ENCODE data around the gene MAP3K9.

MAP3K9 gene

DNA sequence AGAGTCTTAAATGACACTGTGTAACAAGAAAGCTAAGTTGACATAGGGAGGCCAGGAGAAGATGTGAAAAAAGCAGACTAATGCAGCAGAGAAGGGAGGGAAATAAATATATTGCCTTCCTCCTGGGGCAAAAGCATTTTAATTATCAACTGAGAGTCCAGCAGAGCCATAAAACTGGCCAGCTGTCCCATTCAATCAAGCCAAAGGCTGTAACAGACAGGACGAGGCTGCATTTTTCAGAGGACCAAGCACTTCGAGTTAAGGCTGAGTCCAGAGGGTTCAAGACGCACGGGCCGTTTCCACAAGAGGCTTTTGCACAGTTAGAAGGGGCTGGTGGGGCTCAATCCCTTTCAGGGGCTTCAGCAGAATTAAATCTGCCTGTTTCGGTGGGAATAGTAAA lies 20.4 kb downstream of the MAP3K9 start:
- no peak for DNase-seq (ENCODE audit: extremely low read depth in 1 of 2, low read depth in 1 of 2)

DNA sequence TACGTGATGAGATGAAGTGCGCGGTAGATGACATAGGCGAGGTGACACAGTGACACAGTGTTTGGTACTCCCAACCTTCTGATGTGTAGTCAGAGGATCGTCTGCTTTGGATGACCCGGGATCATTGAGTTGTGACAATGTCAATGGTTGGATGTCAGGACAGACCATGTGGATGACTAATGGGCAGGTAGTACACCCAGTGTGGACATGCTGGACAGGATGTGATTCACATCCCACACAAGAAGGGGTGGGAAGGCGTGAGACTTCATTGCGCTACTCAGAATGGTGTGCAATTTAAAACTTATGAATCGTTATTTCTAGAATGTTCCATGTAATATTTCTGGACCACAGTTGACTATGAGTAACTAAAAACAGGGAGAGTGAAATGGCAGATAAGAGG lies 23.8 kb downstream of the MAP3K9 start:
- no peak for DNase-seq (ENCODE audit: extremely low read depth in 1 of 2, low read depth in 1 of 2)

DNA sequence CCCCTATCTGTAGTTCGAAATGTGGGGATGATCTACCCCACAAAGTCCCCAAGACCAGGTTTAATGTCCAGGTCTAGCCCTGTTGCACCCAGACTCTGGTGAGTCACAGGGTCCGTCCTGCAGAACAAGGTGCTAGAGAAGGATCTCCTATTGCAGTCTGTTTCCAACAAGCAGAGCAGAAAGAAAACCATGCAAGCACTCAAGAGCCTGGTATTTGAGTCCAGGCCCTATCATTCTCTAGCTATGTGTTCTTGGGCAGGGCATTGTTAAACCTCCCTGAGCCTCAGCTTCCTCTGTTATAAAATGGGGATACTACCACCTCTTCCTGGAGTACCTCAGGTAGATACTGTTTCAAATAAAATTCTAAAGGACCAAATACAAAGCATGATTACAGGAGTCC lies 24.4 kb downstream of the MAP3K9 start:
- DNase-seq (ENCODE audit: extremely low read depth in 1 of 2, low read depth in 1 of 2): no peak

DNA sequence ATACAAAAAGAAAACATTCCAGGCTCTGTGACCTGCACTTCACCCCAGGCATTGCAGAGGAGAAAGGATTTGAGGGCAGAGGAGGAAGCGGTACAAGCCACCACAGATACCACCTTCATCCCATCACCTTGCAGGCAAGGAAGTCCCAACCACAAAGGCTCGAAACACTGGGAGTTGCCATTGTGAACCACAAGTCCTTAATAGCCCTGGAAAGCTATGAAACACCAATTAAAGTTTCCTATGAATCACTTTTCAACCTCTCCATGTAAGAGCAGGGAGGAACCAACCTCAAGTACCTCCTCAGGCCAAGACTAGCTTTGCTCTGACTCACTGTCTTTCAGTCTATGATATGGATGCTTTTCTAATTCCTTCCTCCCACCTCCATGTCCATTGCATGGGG lies 27.0 kb downstream of the MAP3K9 start:
- no peak for DNase-seq (ENCODE audit: extremely low read depth in 1 of 2, low read depth in 1 of 2)

- DNase-seq (ENCODE audit: extremely low read depth in 1 of 2, low read depth in 1 of 2): no peak
These were observed 28.8 kb downstream of the MAP3K9 start for GRCh38 chr14:70780396-70781075.

GRCh38 chr14:70779667-70780066 lies 29.6 kb downstream of the MAP3K9 start:
- DNase-seq (ENCODE audit: extremely low read depth in 1 of 2, low read depth in 1 of 2): no peak

GRCh38 chr14:70776197-70776596 lies 33.1 kb downstream of the MAP3K9 start:
- DNase-seq (ENCODE audit: extremely low read depth in 1 of 2, low read depth in 1 of 2): no peak

DNA sequence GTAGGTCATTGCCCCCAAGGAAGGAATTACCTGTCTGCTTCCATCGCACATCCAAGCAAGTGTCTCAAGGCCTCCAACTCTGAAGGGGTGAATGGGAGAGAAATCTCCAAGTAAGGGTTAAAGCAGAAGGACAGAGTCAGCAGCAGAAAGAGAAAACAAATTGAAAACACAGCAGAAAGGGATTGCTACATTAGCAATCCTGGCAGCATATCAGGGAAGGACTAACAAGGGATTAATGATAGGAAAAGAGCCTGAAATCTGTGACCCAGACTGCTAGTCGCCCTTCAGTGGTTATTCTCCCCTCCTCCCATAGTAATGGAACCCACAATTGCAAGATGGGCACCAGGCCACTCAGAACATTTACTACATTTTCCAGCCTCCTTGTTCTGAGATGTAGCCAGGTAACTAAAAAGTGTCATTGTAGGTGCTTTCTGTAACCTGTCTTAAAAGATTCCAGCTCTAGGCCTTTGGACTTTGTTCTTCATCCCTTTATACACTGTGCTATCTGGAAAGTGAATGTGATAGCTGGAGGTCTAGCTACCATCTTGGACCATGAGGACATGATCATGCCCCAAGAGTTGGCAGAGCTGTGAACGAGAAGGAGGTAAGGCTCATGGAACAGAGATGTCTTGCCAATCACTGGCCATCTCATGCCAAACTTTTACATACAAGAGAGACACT lies 36.0 kb downstream of the MAP3K9 start:
- no peak for DNase-seq (ENCODE audit: extremely low read depth in 1 of 2, low read depth in 1 of 2)

DNA sequence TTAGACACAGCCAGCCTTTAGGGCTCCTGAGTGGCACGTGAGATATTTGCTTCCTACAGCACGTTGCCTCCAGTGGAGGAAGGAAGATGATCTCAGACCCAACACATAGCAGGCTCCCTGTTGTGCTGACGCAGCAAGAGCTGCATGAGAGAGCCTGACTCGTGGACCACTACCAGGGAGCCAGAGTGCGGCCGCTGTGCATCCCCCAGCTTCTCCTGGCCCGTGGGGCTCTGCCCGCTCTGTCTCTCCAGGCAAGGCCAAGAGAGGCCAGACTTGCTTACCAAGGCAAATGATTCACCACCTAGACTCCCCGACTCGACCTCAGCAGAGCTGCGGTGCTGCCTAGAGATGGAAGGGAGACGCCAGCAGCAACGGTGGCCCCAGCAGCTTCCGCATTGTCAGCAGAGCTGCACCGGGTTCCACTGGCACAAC lies 37.5 kb downstream of the MAP3K9 start:
- DNase-seq (ENCODE audit: extremely low read depth in 1 of 2, low read depth in 1 of 2): no peak

DNA sequence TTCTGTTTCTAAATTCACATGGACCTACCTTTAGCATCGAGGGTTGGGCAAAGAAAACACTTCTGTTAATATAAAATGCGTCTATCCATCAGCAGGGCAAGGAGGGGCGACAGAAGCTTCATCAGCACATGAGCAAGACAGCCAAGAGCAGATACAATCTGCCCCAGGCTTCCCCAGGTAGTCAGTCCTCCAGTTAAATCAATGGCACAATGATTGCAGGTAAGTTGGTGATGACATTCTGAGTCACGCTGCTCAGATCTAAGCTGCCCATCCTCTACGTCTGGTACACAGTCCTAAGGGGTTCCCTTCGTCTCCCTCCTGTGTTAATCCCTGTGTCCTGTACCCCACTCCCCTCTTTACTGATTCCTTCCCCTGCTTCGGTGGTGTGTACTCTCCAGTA lies 38.8 kb downstream of the MAP3K9 start:
- no peak for DNase-seq (ENCODE audit: extremely low read depth in 1 of 2, low read depth in 1 of 2)

- DNase-seq (ENCODE audit: extremely low read depth in 1 of 2, low read depth in 1 of 2): no peak
These were observed 49.9 kb downstream of the MAP3K9 start for GRCh38 chr14:70759398-70759797.

- no peak for DNase-seq (ENCODE audit: extremely low read depth in 1 of 2, low read depth in 1 of 2)
These were observed 53.7 kb downstream of the MAP3K9 start for GRCh38 chr14:70755655-70756054.

GRCh38 chr14:70754991-70755390 lies 54.3 kb downstream of the MAP3K9 start:
- DNase-seq (ENCODE audit: extremely low read depth in 1 of 2, low read depth in 1 of 2): no peak

- no peak for DNase-seq (ENCODE audit: extremely low read depth in 1 of 2, low read depth in 1 of 2)
These were observed 55.8 kb downstream of the MAP3K9 start for GRCh38 chr14:70753518-70753953.

GRCh38 chr14:70748422-70748821 lies 60.9 kb downstream of the MAP3K9 start:
- DNase-seq (ENCODE audit: extremely low read depth in 1 of 2, low read depth in 1 of 2): no peak

- no peak for DNase-seq (ENCODE audit: extremely low read depth in 1 of 2, low read depth in 1 of 2)
These were observed 64.7 kb downstream of the MAP3K9 start for GRCh38 chr14:70744641-70745040.

DNA sequence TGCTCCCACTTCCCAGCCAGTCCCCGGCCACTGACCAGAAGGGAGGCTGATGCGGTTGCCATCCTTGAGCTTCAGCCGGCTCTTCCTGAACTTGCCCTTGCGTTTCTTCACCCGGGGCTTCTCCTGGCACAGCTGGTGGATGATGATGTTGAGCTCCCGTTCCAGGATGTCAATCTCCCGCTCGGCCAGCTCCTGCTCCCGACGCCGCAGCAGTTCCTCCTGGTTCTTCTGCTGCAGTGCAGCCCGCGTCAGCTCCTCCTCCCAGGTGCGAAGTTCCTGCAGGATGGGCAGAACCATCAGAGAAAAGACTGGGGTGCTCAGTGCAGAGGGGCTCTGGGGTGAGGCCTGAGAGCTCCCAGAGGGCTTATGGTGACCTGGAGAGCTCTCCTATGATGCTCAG lies 67.0 kb downstream of the MAP3K9 start:
- DNase-seq (ENCODE audit: extremely low read depth in 1 of 2, low read depth in 1 of 2): no peak

DNA sequence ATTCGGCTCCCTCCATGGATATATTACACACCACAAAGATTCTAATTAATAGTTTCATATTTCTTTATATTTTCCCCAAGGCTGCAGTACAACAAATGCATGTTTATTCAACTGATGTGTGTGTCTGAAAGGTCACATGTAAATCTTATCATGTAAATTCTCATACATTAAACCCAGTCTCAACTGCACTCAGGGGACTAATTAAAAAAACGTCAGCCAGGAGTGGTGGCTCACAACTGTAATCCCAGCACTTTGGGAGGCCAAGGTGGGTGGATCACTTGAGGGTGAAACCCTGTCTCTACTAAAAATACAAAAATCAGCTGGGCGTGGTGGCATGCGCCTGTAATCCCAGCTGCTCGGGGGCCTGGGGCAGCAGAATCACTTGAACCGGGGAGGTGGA lies 67.8 kb downstream of the MAP3K9 start:
- no peak for DNase-seq (ENCODE audit: extremely low read depth in 1 of 2, low read depth in 1 of 2)

- no peak for DNase-seq (ENCODE audit: extremely low read depth in 1 of 2, low read depth in 1 of 2)
These were observed 74.3 kb downstream of the MAP3K9 start for GRCh38 chr14:70735043-70735442.

DNA sequence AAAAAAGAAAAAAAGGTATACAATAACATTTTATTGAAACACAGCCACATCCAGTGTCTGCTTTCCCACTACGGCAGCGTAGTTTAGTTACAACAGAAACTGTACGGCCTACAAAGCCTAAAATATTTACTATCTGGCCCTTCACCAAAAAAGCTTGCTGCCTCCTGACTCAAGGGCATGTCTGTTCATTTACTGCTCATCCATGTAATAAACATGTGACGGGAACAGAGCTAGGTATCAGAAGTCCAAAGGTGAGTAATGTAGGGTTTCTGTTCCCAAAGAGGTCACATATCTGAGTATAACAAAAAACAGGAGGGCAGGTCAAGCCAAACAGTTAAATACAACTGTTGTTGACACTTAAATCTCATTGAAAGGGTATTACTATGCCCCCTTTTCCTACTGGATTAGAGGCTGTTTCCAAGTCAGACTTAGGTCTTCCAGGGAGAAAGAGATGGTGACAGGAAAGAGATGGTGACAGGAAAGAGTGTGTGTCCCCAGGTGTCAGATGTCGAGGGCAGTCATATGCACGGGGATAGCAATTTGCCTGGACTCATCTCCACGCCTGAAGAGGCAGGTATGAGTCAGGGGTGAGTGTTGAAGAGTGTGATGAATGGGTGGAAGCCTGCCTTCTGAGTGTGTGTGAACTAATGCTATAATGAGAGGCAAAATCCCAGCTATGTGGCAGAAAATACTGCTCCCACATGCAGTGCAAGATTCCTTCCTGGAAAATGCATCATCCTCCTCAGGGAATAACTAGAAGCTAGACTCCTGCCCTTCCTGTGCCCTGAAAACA lies 77.7 kb downstream of the MAP3K9 start:
- no peak for DNase-seq (ENCODE audit: extremely low read depth in 1 of 2, low read depth in 1 of 2)

- no peak for DNase-seq (ENCODE audit: extremely low read depth in 1 of 2, low read depth in 1 of 2)
These were observed 78.9 kb downstream of the MAP3K9 start for GRCh38 chr14:70730393-70730792.

Data from activated CD8-positive, alpha-beta memory T cell treated with anti-CD3 and anti-CD28 coated beads for 1 hour (primary cell).